GM12878 (cell line): Measurements from ENCODE around the gene B9D2. TPM values are rescaled to one million over a fixed set of nuclear protein-coding genes. Genes with fewer than 3 reads are reported as not detected.

Experiments used
- ATAC-seq: fragments of 200-7000 bp; cut with Tn5 transposase; 3 replicates; pipeline ENCODE4 v1.9.1; 2020; ENCODE audit warnings: mild to moderate bottlenecking, moderate library complexity
- BruUV-seq: library from RNA; stranded (reverse); fragments of 400-500 nt; replicated peaks from 2 replicates; lab custom pipeline; 2021; lab: Mats Ljungman, UMichigan
- CTCF ChIA-PET: fragments of 300-600 bp; sonication (Branson Sonifier 250); formaldehyde crosslinking; extraction: SDS; loops from one replicate; lab custom pipeline; 2021; ENCODE audit warnings: inconsistent platforms; lab: Yijun Ruan, JAX
- POLR2A ChIA-PET: fragments of 350-600 bp; formaldehyde crosslinking; extraction: SDS; loops from one replicate; lab custom pipeline; 2021; ENCODE audit warnings: inconsistent platforms; lab: Charles Lee
- RAD21 ChIA-PET: fragments of 300-600 bp; sonication (Branson Sonifier 250); formaldehyde crosslinking; loops from one replicate; lab custom pipeline; 2023; ENCODE audit warnings: antibody characterized with exemption; ENCODE audit not compliant: unreplicated experiment; lab: Charles Lee
- SMC1A ChIA-PET: fragments of 300-600 bp; sonication (Branson Sonifier 250); formaldehyde crosslinking; loops from one replicate; lab custom pipeline; 2023; ENCODE audit not compliant: unreplicated experiment, uncharacterized antibody; lab: Charles Lee
- DNase-seq: peaks from one replicate; pipeline ENCODE4 v3.0.0-alpha.2; 2011; ENCODE audit warnings: low read depth, low spot score
- FAIRE-seq: peaks from 3 replicates; lab custom pipeline; 2011; peaks lifted over from hg19 to GRCh38; lab: Jason Lieb, UNC
- H2AFZ ChIP-seq: 2 replicates; pipeline ENCODE4 v1.6.0; 2011; ENCODE audit warnings: low read depth, low read length, control low read depth; ENCODE audit not compliant: control insufficient read depth
- H3K27ac ChIP-seq: 2 replicates; pipeline ENCODE4 v1.5.1; 2011; ENCODE audit warnings: control low read depth; ENCODE audit not compliant: control insufficient read depth, insufficient read depth
- H3K27me3 ChIP-seq, 2 experiments: replicated peaks in 1 of 2; 2 replicates each; pipeline versions ENCODE4 v1.6.0 to v1.6.1; 2011; ENCODE audit warnings: low read length in 1 of 2; ENCODE audit not compliant: control insufficient read depth in 2 of 2, insufficient read depth in 2 of 2
- H3K36me3 ChIP-seq, 2 experiments: 2 replicates each; pipeline ENCODE4 v1.5.1; 2011; ENCODE audit warnings: low read length in 1 of 2; ENCODE audit not compliant: control insufficient read depth in 2 of 2, insufficient read depth in 2 of 2
- H3K4me1 ChIP-seq: 2 replicates; pipeline ENCODE4 v1.6.1; 2011; ENCODE audit warnings: mild to moderate bottlenecking, low read length, moderate library complexity, mixed read lengths; ENCODE audit not compliant: control insufficient read depth, insufficient read depth
- H3K4me2 ChIP-seq: 2 replicates; pipeline ENCODE4 v1.6.0; 2011; ENCODE audit warnings: control low read depth; ENCODE audit not compliant: control insufficient read depth, insufficient read depth
- H3K4me3 ChIP-seq: fragments of 200-600 bp; sonication (generic); 2 replicates; pipeline ENCODE4 v1.5.1; 2016
- H3K79me2 ChIP-seq: 2 replicates; pipeline ENCODE4 v1.6.0; 2011; ENCODE audit warnings: low read length; ENCODE audit not compliant: control insufficient read depth, insufficient read depth
- H3K9ac ChIP-seq: 2 replicates; pipeline ENCODE4 v1.8.0; 2011; ENCODE audit warnings: low read length, control low read depth, mixed read lengths; ENCODE audit not compliant: control insufficient read depth, insufficient read depth
- H3K9me3 ChIP-seq: replicated peaks from 3 replicates; pipeline ENCODE4 v1.5.1; 2011; ENCODE audit warnings: mild to moderate bottlenecking, low read length; ENCODE audit not compliant: control insufficient read depth, insufficient read depth
- H4K20me1 ChIP-seq: 2 replicates; pipeline ENCODE4 v1.6.0; 2011; ENCODE audit not compliant: control insufficient read depth, insufficient read depth
- BCLAF1 ChIP-seq: fragments of 450-650 bp; IDR thresholded peaks from 2 replicates; pipeline ENCODE4 v1.6.1; 2017; ENCODE audit warnings: antibody characterized with exemption, mild to moderate bottlenecking, moderate library complexity
- CHD1 ChIP-seq: IDR thresholded peaks from 2 replicates; pipeline ENCODE4 v1.6.1; 2012; ENCODE audit warnings: low read depth, low read length, improper control_type of control experiment
- ESRRA ChIP-seq: IDR thresholded peaks from 2 replicates; pipeline ENCODE4 v1.6.1; 2012; ENCODE audit warnings: mild to moderate bottlenecking, low read length, improper control_type of control experiment
- HDAC2 ChIP-seq: fragments of 200-600 bp; sonication (generic); IDR thresholded peaks from 2 replicates; pipeline ENCODE4 v1.6.1; 2017
- HDAC6 ChIP-seq: fragments of 200-600 bp; sonication (generic); IDR thresholded peaks from one replicate; pipeline ENCODE4 v1.8.0; 2017; ENCODE audit warnings: antibody characterized with exemption; ENCODE audit not compliant: unreplicated experiment
- MXI1 ChIP-seq: fragments of 150-350 bp; IDR thresholded peaks from 2 replicates; pipeline ENCODE4 v1.6.1; 2011; ENCODE audit warnings: low read depth, mild to moderate bottlenecking, inconsistent platforms, low read length, improper control_type of control experiment
- SMARCA5 ChIP-seq: fragments of 450-650 bp; IDR thresholded peaks from 2 replicates; pipeline ENCODE4 v1.6.1; 2017; ENCODE audit warnings: mild to moderate bottlenecking
- SUPT20H ChIP-seq: IDR thresholded peaks from 2 replicates; pipeline ENCODE4 v1.6.1; 2011; ENCODE audit warnings: low read depth, mild to moderate bottlenecking, low read length, moderate library complexity, borderline replicate concordance; ENCODE audit not compliant: control insufficient read depth
- TCF3 ChIP-seq: IDR thresholded peaks from 2 replicates; pipeline ENCODE4 v1.6.1; 2012; ENCODE audit warnings: low read depth, mild to moderate bottlenecking, low read length, borderline replicate concordance; ENCODE audit not compliant: insufficient read depth
- YY1 ChIP-seq: IDR thresholded peaks from 2 replicates; pipeline ENCODE4 v1.6.1; 2011; ENCODE audit warnings: low read depth, mild to moderate bottlenecking, low read length
- ZBTB11 ChIP-seq: fragments of 450-650 bp; formaldehyde crosslinking; IDR thresholded peaks from 2 replicates; pipeline ENCODE4 v1.5.0; 2022; ENCODE audit warnings: mild to moderate bottlenecking, missing genetic modification characterization
- ZNF384 ChIP-seq: IDR thresholded peaks from 2 replicates; pipeline ENCODE4 v1.6.1; 2012; ENCODE audit warnings: low read depth, mild to moderate bottlenecking, low read length, improper control_type of control experiment, borderline replicate concordance
- WGBS: methylation state at CpG from one replicate; pipeline ENCODE4 v1.1.6; 2016; ENCODE audit warnings: low lambda C conversion rate; ENCODE audit not compliant: insufficient replicate concordance, insufficient coverage; ENCODE audit errors: missing lambda C conversion rate; 5-methylcytosine and 5-hydroxymethylcytosine counted together
- in situ Hi-C: fragments of 300-500 bp; cut with MboI; formaldehyde crosslinking; loops from 9 replicates; pipeline ENCODE4 v1.14.3; 2018; ENCODE audit warnings: mixed read lengths
- intact Hi-C: fragments of 100-400 bp; cut with micrococcal nuclease; formaldehyde crosslinking; loops from one replicate; pipeline ENCODE4 v1.14.2; 2022; ENCODE audit not compliant: unreplicated experiment
- polyA plus RNA-seq, 11 experiments: library from polyadenylated mRNA; depleted of rRNA in 4 of 11; unstranded in 6 of 11; stranded (reverse) in 5 of 11; fragments of >200 nt; fragmentation: Nextera tagmentation in 4 of 11; fragmentation: Illumina TruSeq in 1 of 11; extraction: Ambion mirVana in 4 of 11; extraction: Trizol in 1 of 11; gene quantifications; 1 replicate in 1 of 11; 2 replicates in 10 of 11; pipeline versions ENCODE4 v1.2.1 to v1.2.3, GENCODE V29; 2011 to 2016; ENCODE audit warnings: inconsistent platforms in 2 of 11, missing spikeins in 2 of 11, low read depth in 1 of 11
- total RNA-seq, 4 experiments: library from RNA; depleted of rRNA in 3 of 4; stranded (reverse); fragments of >200 nt in 3 of 4; fragmentation: Illumina TruSeq in 1 of 4; extraction: Trizol in 1 of 4; gene quantifications; 2 replicates each; pipeline versions ENCODE4 v1.2.1 to v1.2.3, GENCODE V29; 2013 to 2021
- TF ChIP-seq, protein P1 (sequence below): fragments of 450-650 bp; IDR thresholded peaks from 2 replicates; pipeline ENCODE4 v1.6.1; 2017; ENCODE audit warnings: mild to moderate bottlenecking, moderate library complexity

B9D2 gene
- total and polyA plus RNA-seq, 10 of the 15 experiments (the other 5 are each of a cell fraction or from before 2014, with no cell fraction given) = 2.4 to 12.4 (median 5.0) TPM

DNA sequence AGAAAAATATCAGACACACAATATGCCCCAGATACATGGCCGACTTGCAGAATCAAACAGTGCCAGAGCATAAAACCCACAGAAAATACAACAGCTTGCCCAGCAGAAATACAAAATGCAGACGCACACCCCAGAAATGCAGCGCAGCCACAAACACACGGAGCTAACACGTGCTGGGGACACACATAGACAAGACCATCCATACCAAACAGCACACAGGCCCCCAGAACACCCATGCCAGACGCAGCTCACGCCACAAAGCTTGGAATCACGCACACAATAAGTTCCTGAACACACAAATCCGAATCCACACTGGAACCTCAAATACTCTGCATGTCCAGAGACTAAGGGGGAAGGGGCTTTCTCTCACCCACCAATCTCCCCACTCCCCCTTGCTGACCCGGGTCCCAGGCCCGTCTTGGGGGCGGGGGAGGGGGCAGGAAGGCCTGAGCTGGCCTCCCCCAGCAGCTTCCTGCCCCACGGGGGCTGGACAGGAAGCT lies 36.8 kb downstream of the B9D2 start:
- Histone ChIP-seq H3K4me3 (peak overlapping the region; percentile 77), H3K4me1 (peaks cover 37% of the 10 kb centered on the region), H3K9ac (peak overlapping the region; percentile 75), H3K36me3 (peaks cover 6 to 27% of the 10 kb centered on the region in 2 experiments), H3K4me2 (peak overlapping the region; percentile 93), H3K79me2 (peaks cover 10% of the 10 kb centered on the region), H3K27ac (peak overlapping the region; percentile 93), H4K20me1 (no peaks in the 10 kb centered on the region), H3K27me3 (no peaks in the 10 kb centered on the region), H2AFZ (peak overlapping the region; percentile 49; the same call in 1 of the 2 replicates), H3K9me3 (no peaks in the 10 kb centered on the region)
- CTCF ChIA-PET = interaction anchor here (0.8 to 2.1 kb wide), 10 partner anchors 19 to 236 kb away, joined by 3 to 10 read pairs (median 3); partner anchors contain the start of gene B9D2
- WGBS = 3% methylated on average over 13 of the region's 13 CpGs
- POLR2A ChIA-PET = interaction anchor here (0.6 to 1.6 kb wide), 6 partner anchors 24 to 41 kb away, joined by 3 to 5 read pairs (median 4); partner anchors contain the start of genes B9D2 and TGFB1
- intact Hi-C loops = loop anchor here (2.0 kb wide), 1 partner anchor 24 kb away; no protein-coding TSS in a partner anchor
- SMC1A ChIA-PET = interaction anchor here (0.5 to 1.8 kb wide), 13 partner anchors 17 to 528 kb away, joined by 3 to 5 read pairs (median 3); partner anchors contain the start of genes B9D2, CCDC97, DMAC2 and EGLN2
- ATAC-seq (peak; percentile 8), DNase-seq (no peak), FAIRE-seq (no peak)
- no TSS peak for BruUV-seq
- RAD21 ChIA-PET = interaction anchor here (0.9 to 2.8 kb wide), 11 partner anchors 9 to 123 kb away, joined by 3 to 26 read pairs (median 5); partner anchors contain the start of genes B9D2 and TGFB1
- in situ Hi-C loops = no loop called here
- TF ChIP-seq ZNF384 (no peak), ESRRA (no peak), SMARCA5 (peak; percentile 21; the same call in 1 of the 2 replicates), YY1 (no peak), TCF3 (no peak), MXI1 (no peak), ZBTB11 (CRISPR knock-in tag) (0 out of 2 replicates have a peak, but pooled peaks have one; percentile 12), BCLAF1 (no peak), CHD1 (no peak), SUPT20H (no peak), HDAC6 (no peak), HDAC2 (no peak)
- TF ChIP-seq, protein P1, sequence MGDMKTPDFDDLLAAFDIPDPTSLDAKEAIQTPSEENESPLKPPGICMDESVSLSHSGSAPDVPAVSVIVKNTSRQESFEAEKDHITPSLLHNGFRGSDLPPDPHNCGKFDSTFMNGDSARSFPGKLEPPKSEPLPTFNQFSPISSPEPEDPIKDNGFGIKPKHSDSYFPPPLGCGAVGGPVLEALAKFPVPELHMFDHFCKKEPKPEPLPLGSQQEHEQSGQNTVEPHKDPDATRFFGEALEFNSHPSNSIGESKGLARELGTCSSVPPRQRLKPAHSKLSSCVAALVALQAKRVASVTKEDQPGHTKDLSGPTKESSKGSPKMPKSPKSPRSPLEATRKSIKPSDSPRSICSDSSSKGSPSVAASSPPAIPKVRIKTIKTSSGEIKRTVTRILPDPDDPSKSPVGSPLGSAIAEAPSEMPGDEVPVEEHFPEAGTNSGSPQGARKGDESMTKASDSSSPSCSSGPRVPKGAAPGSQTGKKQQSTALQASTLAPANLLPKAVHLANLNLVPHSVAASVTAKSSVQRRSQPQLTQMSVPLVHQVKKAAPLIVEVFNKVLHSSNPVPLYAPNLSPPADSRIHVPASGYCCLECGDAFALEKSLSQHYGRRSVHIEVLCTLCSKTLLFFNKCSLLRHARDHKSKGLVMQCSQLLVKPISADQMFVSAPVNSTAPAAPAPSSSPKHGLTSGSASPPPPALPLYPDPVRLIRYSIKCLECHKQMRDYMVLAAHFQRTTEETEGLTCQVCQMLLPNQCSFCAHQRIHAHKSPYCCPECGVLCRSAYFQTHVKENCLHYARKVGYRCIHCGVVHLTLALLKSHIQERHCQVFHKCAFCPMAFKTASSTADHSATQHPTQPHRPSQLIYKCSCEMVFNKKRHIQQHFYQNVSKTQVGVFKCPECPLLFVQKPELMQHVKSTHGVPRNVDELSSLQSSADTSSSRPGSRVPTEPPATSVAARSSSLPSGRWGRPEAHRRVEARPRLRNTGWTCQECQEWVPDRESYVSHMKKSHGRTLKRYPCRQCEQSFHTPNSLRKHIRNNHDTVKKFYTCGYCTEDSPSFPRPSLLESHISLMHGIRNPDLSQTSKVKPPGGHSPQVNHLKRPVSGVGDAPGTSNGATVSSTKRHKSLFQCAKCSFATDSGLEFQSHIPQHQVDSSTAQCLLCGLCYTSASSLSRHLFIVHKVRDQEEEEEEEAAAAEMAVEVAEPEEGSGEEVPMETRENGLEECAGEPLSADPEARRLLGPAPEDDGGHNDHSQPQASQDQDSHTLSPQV = no peak
